HEK293 (cell line): ENCODE results near the gene ASIC1.
A peak's percentile ranks its signal among the peaks of the same experiment; 100 is the strongest.
"Not testable (repeated sequence)": the region's sequence is repeated elsewhere in the genome, so short reads cannot be mapped to it uniquely, and the experiment has no call there.

Experiments
- CTCF ChIA-PET: fragments of 350-600 bp; formaldehyde crosslinking; extraction: SDS; loops from one replicate; lab custom pipeline; 2021; ENCODE audit warnings: antibody characterized with exemption; lab: Yijun Ruan, JAX
- POLR2A ChIA-PET: fragments of 300-600 bp; formaldehyde crosslinking; extraction: SDS; loops from one replicate; lab custom pipeline; 2020; ENCODE audit warnings: antibody characterized with exemption, inconsistent platforms; lab: Yijun Ruan, JAX
- H3K27ac ChIP-seq: fragments of 200-500 bp; sonication (Bioruptor generic); 2 replicates; pipeline ENCODE4 v1.5.1; 2014; ENCODE audit warnings: low read depth, low read length, control low read depth, inconsistent platforms; ENCODE audit errors: extremely low read depth
- H3K36me3 ChIP-seq, 2 experiments: fragments of 200-500 bp in 1 of 2; sonication (Bioruptor generic) in 1 of 2; 1 replicate in 1 of 2; 2 replicates in 1 of 2; pipeline ENCODE4 v1.5.1; 2014 to 2017; ENCODE audit warnings: inconsistent platforms in 2 of 2, low read length in 2 of 2; ENCODE audit not compliant: control insufficient read depth in 2 of 2, insufficient read depth in 1 of 2
- H3K4me1 ChIP-seq: fragments of 200-500 bp; sonication (Bioruptor generic); 2 replicates; pipeline ENCODE4 v1.5.1; 2014; ENCODE audit warnings: mild to moderate bottlenecking, low read length, inconsistent platforms; ENCODE audit not compliant: control insufficient read depth, insufficient read depth
- H3K4me3 ChIP-seq: 2 replicates; pipeline ENCODE4 v1.5.1; 2011; ENCODE audit warnings: low read depth, mild to moderate bottlenecking, control low read depth, low read length, moderate library complexity
- H3K9me3 ChIP-seq: fragments of 200-500 bp; sonication (Bioruptor generic); 2 replicates; pipeline ENCODE4 v1.5.1; 2014; ENCODE audit warnings: low read depth, low read length, inconsistent platforms; ENCODE audit not compliant: control insufficient read depth, insufficient read depth
- KLF9 ChIP-seq: fragments of 450-650 bp; formaldehyde crosslinking; IDR thresholded peaks from 2 replicates; pipeline ENCODE4 v1.5.1; 2016; ENCODE audit warnings: missing biosample characterization, missing genetic modification characterization, low read depth
- ZBTB17 ChIP-seq: fragments of 450-650 bp; formaldehyde crosslinking; IDR thresholded peaks from 2 replicates; pipeline ENCODE4 v1.5.1; 2016; ENCODE audit warnings: missing biosample characterization, missing genetic modification characterization
- ZBTB7A ChIP-seq: fragments of 450-650 bp; formaldehyde crosslinking; IDR thresholded peaks from 2 replicates; pipeline ENCODE4 v1.5.1; 2016; ENCODE audit warnings: low read depth, missing biosample characterization, missing genetic modification characterization
- ZNF10 ChIP-seq: fragments of 450-650 bp; formaldehyde crosslinking; IDR thresholded peaks from 2 replicates; pipeline ENCODE4 v1.5.1; 2017; ENCODE audit warnings: missing biosample characterization, missing genetic modification characterization
- ZNF121 ChIP-seq: fragments of 450-650 bp; formaldehyde crosslinking; IDR thresholded peaks from 2 replicates; pipeline ENCODE4 v1.5.1; 2016; ENCODE audit warnings: missing biosample characterization, missing genetic modification characterization
- ZNF302 ChIP-seq: fragments of 450-650 bp; formaldehyde crosslinking; IDR thresholded peaks from 2 replicates; pipeline ENCODE4 v1.5.1; 2016; ENCODE audit warnings: missing biosample characterization, missing genetic modification characterization, low read depth
- ZNF311 ChIP-seq: fragments of 450-650 bp; formaldehyde crosslinking; IDR thresholded peaks from 2 replicates; pipeline ENCODE4 v1.5.1; 2017; ENCODE audit warnings: missing biosample characterization, missing genetic modification characterization, borderline replicate concordance
- ZNF335 ChIP-seq: fragments of 450-650 bp; formaldehyde crosslinking; conservative IDR thresholded peaks from 2 replicates; pipeline ENCODE4 v1.5.1; 2016; ENCODE audit warnings: missing biosample characterization, missing genetic modification characterization
- ZNF426 ChIP-seq: fragments of 450-650 bp; formaldehyde crosslinking; IDR thresholded peaks from 2 replicates; pipeline ENCODE4 v1.5.1; 2017; ENCODE audit warnings: missing biosample characterization, missing genetic modification characterization, mild to moderate bottlenecking, inconsistent platforms, moderate library complexity
- ZNF510 ChIP-seq: fragments of 450-650 bp; formaldehyde crosslinking; IDR thresholded peaks from 2 replicates; pipeline ENCODE4 v1.5.1; 2018; ENCODE audit warnings: mild to moderate bottlenecking, missing genetic modification characterization, missing biosample characterization; ENCODE audit not compliant: insufficient replicate concordance
- ZNF560 ChIP-seq: fragments of 450-650 bp; formaldehyde crosslinking; IDR thresholded peaks from 2 replicates; pipeline ENCODE4 v1.5.1; 2017; ENCODE audit warnings: missing biosample characterization, missing genetic modification characterization, borderline replicate concordance
- ZNF626 ChIP-seq: fragments of 450-650 bp; sonication (Bioruptor Pico); formaldehyde crosslinking; IDR thresholded peaks from 2 replicates; pipeline ENCODE4 v1.5.1; 2018; ENCODE audit warnings: missing biosample characterization, missing genetic modification characterization, inconsistent platforms
- ZNF658 ChIP-seq: fragments of 450-650 bp; formaldehyde crosslinking; IDR thresholded peaks from 2 replicates; pipeline ENCODE4; 2016; ENCODE audit warnings: missing biosample characterization, missing genetic modification characterization
- TF ChIP-seq, protein P1 (sequence below): fragments of 450-650 bp; formaldehyde crosslinking; IDR thresholded peaks from 2 replicates; pipeline ENCODE4 v1.5.1; 2017; ENCODE audit warnings: missing biosample characterization, mild to moderate bottlenecking, missing genetic modification characterization, moderate library complexity
- TF ChIP-seq, protein P2 (sequence below): fragments of 450-650 bp; IDR thresholded peaks from 2 replicates; pipeline ENCODE4 v1.5.1; 2018; ENCODE audit warnings: missing biosample characterization, missing genetic modification characterization
- TF ChIP-seq, protein P3 (sequence below): fragments of 450-650 bp; formaldehyde crosslinking; IDR thresholded peaks from 2 replicates; pipeline ENCODE4 v1.5.1; 2017; ENCODE audit warnings: missing biosample characterization, missing genetic modification characterization
- TF ChIP-seq, protein P4 (sequence below): fragments of 450-650 bp; formaldehyde crosslinking; IDR thresholded peaks from 2 replicates; pipeline ENCODE4 v1.5.1; 2016; ENCODE audit warnings: missing biosample characterization, missing genetic modification characterization

ASIC1 gene

DNA sequence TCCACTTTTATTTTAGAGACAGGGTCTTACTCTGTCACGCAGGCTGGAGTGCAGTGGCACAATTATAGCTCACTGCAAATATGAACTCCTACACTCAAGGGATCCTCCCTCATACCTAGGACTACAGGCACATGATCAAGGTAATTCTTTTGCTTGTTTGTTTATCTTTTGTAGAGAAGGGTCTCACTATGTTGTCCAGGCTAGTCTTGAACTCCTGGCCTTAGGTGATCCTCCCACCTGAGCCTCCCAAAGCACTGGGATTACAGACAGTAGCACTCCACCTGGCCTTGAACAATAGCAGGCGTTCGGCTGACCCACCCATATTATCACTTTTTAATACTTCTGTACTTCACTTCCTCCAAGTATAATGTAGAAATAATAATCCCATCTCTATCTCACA is 30.7 kb upstream of the ASIC1 start:
- H3K4me1 ChIP-seq = 0 out of 2 replicates have a peak, but pooled peaks cover 3% of the 10 kb centered on the region
- TF ChIP-seq ZNF10 (tag by site-specific recombination) (no peak), ZNF121 (tag by site-specific recombination) (peak; percentile 86)

DNA sequence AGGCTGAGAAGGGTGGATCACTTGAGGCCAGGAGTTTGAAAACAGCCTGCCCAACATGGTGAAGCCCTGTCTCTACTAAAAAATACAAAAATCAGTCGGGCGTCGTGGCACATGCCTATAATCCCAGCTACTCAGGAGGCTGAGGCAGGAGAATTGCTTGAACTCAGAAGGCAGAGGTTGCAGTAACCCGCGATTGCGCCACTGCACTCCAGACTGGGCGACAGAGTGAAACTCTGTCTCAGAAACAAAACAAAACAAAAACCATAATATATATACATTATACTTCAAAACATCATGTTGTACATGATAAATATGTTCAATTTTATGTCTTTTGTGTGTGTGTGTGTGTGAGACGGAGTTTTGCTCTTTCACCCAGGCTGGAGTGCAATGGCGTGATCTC is 26.9 kb upstream of the ASIC1 start:
- H3K9me3 ChIP-seq, H3K4me3 ChIP-seq, POLR2A ChIA-PET, H3K4me1 ChIP-seq, H3K27ac ChIP-seq, H3K36me3 ChIP-seq: not testable (repeated sequence)
- CTCF ChIA-PET = interaction anchor here (1.1 to 2.5 kb wide), 5 partner anchors 8 to 64 kb away, joined by 3 to 15 read pairs (median 3); no protein-coding TSS in a partner anchor
- TF ChIP-seq ZNF335 (tag by site-specific recombination) = peak; percentile 18; the same call in 1 of the 2 replicates
- TF ChIP-seq, protein P1, sequence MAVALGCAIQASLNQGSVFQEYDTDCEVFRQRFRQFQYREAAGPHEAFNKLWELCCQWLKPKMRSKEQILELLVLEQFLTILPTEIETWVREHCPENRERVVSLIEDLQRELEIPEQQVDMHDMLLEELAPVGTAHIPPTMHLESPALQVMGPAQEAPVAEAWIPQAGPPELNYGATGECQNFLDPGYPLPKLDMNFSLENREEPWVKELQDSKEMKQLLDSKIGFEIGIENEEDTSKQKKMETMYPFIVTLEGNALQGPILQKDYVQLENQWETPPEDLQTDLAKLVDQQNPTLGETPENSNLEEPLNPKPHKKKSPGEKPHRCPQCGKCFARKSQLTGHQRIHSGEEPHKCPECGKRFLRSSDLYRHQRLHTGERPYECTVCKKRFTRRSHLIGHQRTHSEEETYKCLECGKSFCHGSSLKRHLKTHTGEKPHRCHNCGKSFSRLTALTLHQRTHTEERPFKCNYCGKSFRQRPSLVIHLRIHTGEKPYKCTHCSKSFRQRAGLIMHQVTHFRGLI (tag by site-specific recombination) = peak; percentile 21; the same call in 1 of the 2 replicates

More for the DNA sequence above, 30.7 kb upstream of the ASIC1 start:
- POLR2A ChIA-PET = no interaction called here
- H3K27ac ChIP-seq = no peak overlapping the region
- CTCF ChIA-PET = interaction anchor here (8.4 kb wide), 1 partner anchor 11 kb away, joined by 55 read pairs; no protein-coding TSS in a partner anchor
- peaks cover 0 to 8% of the 10 kb centered on the region in 2 experiments; a peak in 2 of 3 replicates for H3K36me3 ChIP-seq
- no peaks in the 10 kb centered on the region for H3K9me3 ChIP-seq
- no peak overlapping the region for H3K4me3 ChIP-seq

DNA sequence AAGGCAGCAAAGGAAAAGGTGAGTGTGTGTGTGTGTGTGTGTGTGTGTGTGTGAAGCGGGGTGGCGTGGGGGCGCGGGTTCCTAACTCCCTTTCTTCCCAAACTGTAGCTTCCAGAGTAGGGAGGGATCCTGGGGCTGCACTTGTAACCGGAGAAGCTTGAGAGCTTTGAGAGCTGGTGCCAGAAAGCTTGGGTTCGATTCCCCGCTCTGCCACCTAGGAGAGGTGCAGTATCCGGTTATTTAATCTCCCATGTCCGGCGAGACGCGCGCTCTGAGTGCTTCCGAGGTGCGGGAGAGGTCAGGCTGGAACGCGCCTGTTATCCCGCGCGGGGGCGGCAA is 24.9 kb upstream of the ASIC1 start:
- no peak overlapping the region for H3K4me3 ChIP-seq
- no peak overlapping the region for H3K27ac ChIP-seq
- ChIA-PET CTCF (interaction anchor here (2.7 kb wide), 1 partner anchor 38 kb away, joined by 7 read pairs; no protein-coding TSS in a partner anchor), POLR2A (interaction anchor here (0.7 kb wide), 1 partner anchor 55 kb away, joined by 3 read pairs; no protein-coding TSS in a partner anchor)
- H3K36me3 ChIP-seq = no peaks in the 10 kb centered on the region
- H3K9me3 ChIP-seq = no peaks in the 10 kb centered on the region
- H3K4me1 ChIP-seq = no peaks in the 10 kb centered on the region
- TF ChIP-seq ZNF311 (tag by site-specific recombination) (no peak), ZNF302 (tag by site-specific recombination) (no peak), KLF9 (tag by site-specific recombination) (no peak), ZNF426 (tag by site-specific recombination) (no peak)

DNA sequence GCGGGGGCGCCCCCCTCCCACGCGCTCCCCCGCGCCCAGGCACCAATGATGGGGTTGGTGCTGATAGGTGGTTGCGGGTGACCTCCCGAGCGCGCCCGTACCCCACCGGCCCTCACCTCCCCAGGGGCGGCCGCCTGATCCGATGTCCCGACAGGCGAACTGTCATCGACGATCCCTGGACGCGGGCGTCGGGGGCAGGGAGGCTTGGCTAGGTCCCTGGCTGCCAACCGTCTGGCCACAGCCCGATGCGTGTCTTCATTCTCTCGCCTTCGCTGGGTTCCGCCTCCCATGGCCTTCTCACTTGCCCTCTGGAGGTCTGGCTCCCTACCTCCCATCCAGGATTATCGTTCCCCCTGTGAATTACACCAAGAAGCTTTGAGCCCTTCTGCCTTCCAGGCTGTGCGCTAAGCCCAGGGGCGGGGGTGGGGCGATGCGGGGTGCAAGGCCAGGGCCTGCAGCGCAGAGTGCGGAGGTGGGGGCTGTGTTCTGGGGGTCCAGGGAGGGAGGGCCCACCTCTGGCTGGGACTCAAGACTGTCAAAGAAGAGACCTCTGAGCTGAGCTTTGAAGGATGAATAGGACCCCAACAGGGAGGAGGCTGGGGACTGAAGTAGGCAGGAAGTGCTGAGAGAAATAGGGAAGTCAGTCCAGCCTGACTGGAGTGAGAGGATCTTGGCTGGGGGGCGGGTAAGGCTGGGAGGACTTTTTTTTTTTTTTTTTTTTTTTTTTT is 24.4 kb upstream of the ASIC1 start:
- Histone ChIP-seq H3K4me3 (no peak overlapping the region), H3K36me3 (no peaks in the 10 kb centered on the region), H3K27ac (no peak overlapping the region), H3K4me1 (no peaks in the 10 kb centered on the region), H3K9me3 (no peaks in the 10 kb centered on the region)
- POLR2A ChIA-PET = interaction anchor here (0.6 to 0.7 kb wide), 2 partner anchors 87 to 634 kb away, joined by 3 to 4 read pairs; no protein-coding TSS in a partner anchor
- CTCF ChIA-PET = interaction anchor here (2.7 kb wide), 1 partner anchor 38 kb away, joined by 7 read pairs; no protein-coding TSS in a partner anchor
- no peak for TF ChIP-seq ZNF658 (tag by site-specific recombination)
- no peak for TF ChIP-seq ZNF626 (tag by site-specific recombination)
- no peak for TF ChIP-seq ZBTB7A
- no peak for TF ChIP-seq ZNF510 (tag by site-specific recombination)
- TF ChIP-seq ZBTB17 (tag by site-specific recombination) = no peak
- no peak for TF ChIP-seq ZNF560 (tag by site-specific recombination)
- TF ChIP-seq, protein P2, sequence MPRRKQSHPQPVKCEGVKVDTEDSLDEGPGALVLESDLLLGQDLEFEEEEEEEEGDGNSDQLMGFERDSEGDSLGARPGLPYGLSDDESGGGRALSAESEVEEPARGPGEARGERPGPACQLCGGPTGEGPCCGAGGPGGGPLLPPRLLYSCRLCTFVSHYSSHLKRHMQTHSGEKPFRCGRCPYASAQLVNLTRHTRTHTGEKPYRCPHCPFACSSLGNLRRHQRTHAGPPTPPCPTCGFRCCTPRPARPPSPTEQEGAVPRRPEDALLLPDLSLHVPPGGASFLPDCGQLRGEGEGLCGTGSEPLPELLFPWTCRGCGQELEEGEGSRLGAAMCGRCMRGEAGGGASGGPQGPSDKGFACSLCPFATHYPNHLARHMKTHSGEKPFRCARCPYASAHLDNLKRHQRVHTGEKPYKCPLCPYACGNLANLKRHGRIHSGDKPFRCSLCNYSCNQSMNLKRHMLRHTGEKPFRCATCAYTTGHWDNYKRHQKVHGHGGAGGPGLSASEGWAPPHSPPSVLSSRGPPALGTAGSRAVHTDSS (tag by site-specific recombination) = no peak
- TF ChIP-seq, protein P3, sequence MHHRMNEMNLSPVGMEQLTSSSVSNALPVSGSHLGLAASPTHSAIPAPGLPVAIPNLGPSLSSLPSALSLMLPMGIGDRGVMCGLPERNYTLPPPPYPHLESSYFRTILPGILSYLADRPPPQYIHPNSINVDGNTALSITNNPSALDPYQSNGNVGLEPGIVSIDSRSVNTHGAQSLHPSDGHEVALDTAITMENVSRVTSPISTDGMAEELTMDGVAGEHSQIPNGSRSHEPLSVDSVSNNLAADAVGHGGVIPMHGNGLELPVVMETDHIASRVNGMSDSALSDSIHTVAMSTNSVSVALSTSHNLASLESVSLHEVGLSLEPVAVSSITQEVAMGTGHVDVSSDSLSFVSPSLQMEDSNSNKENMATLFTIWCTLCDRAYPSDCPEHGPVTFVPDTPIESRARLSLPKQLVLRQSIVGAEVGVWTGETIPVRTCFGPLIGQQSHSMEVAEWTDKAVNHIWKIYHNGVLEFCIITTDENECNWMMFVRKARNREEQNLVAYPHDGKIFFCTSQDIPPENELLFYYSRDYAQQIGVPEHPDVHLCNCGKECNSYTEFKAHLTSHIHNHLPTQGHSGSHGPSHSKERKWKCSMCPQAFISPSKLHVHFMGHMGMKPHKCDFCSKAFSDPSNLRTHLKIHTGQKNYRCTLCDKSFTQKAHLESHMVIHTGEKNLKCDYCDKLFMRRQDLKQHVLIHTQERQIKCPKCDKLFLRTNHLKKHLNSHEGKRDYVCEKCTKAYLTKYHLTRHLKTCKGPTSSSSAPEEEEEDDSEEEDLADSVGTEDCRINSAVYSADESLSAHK (tag by site-specific recombination) = no peak
- no peak for TF ChIP-seq ZNF302 (tag by site-specific recombination)
- TF ChIP-seq, protein P4, sequence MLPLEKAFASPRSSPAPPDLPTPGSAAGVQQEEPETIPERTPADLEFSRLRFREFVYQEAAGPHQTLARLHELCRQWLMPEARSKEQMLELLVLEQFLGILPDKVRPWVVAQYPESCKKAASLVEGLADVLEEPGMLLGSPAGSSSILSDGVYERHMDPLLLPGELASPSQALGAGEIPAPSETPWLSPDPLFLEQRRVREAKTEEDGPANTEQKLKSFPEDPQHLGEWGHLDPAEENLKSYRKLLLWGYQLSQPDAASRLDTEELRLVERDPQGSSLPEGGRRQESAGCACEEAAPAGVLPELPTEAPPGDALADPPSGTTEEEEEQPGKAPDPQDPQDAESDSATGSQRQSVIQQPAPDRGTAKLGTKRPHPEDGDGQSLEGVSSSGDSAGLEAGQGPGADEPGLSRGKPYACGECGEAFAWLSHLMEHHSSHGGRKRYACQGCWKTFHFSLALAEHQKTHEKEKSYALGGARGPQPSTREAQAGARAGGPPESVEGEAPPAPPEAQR (tag by site-specific recombination) = no peak
